D721Med (cell line): ENCODE results near the gene ANKRD12.

Experiments
- DNase-seq: peaks from one replicate; pipeline ENCODE4 v3.0.0; 2011; ENCODE audit warnings: low spot score; ENCODE audit not compliant: insufficient read length
- FAIRE-seq: peaks from 2 replicates; lab custom pipeline; 2011; peaks lifted over from hg19 to GRCh38; lab: Jason Lieb, UNC
- TF ChIP-seq, protein P1 (sequence below): IDR thresholded peaks from 2 replicates; pipeline ENCODE4 v1.5.1; 2012; ENCODE audit warnings: mild to moderate bottlenecking, control low read depth; ENCODE audit not compliant: insufficient read depth; ENCODE audit errors: missing control alignments

Gene ANKRD12

GRCh38 chr18:9106800-9107584 lies 29.6 kb upstream of the ANKRD12 start:
- TF ChIP-seq, protein P1, sequence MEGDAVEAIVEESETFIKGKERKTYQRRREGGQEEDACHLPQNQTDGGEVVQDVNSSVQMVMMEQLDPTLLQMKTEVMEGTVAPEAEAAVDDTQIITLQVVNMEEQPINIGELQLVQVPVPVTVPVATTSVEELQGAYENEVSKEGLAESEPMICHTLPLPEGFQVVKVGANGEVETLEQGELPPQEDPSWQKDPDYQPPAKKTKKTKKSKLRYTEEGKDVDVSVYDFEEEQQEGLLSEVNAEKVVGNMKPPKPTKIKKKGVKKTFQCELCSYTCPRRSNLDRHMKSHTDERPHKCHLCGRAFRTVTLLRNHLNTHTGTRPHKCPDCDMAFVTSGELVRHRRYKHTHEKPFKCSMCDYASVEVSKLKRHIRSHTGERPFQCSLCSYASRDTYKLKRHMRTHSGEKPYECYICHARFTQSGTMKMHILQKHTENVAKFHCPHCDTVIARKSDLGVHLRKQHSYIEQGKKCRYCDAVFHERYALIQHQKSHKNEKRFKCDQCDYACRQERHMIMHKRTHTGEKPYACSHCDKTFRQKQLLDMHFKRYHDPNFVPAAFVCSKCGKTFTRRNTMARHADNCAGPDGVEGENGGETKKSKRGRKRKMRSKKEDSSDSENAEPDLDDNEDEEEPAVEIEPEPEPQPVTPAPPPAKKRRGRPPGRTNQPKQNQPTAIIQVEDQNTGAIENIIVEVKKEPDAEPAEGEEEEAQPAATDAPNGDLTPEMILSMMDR, result no peak
- DNase-seq (no peak), FAIRE-seq (peak; percentile 100)

GRCh38 chr18:9108911-9109310 lies 27.7 kb upstream of the ANKRD12 start:
- no peak for FAIRE-seq
- TF ChIP-seq, protein P1, result no peak
- no peak for DNase-seq

DNA sequence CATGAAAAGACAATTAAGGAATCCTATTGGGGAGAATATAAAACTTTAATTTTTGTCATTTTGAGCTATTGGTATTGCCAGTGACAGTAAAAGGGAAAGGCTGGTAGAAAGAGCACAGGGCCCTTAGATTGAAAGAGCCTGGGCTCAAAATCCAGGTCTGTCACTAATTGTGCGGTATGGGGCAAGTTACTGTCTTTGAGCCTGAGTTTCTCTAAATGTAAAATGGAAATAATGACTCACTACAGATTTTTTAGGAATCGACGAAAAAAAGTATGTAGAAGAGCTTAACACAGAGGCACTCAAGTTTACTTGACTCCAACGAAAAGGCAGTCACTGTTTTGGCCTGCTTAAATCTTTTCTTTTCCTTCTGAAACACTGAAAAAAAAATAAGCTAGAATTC lies 27.1 kb upstream of the ANKRD12 start:
- FAIRE-seq, result no peak
- TF ChIP-seq, protein P1, result no peak
- DNase-seq, result no peak

- FAIRE-seq (no peak), DNase-seq (no peak)
Observed at GRCh38 chr18:9113468-9114149, 23.0 kb upstream of the ANKRD12 start.

DNA sequence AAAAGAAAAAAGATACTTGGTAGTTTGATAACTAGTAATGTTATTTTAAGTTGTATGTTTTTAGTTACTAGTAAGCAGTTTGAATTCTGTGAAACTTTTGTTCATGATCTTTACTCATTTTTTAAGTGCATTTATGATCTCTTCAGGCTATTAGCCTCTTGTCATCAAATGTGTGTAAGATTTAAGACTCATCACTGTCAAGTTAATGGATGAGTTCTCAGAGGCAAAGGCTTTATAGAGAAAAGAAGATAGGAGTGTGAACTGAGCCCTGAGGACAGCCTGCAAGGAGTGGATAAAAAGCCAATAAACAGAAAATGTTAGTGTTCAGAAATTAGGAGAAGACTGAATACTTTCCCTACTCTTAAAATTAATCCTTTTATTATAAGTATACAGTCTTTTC lies 20.6 kb upstream of the ANKRD12 start:
- TF ChIP-seq, protein P1, result no peak
- FAIRE-seq (peak; percentile 38), DNase-seq (no peak)

More at GRCh38 chr18:9113468-9114149, 23.0 kb upstream of the ANKRD12 start:
- TF ChIP-seq, protein P1, result no peak

- FAIRE-seq, result peak; percentile 56
- TF ChIP-seq, protein P1, result no peak
Observed at GRCh38 chr18:9117980-9118841, 18.4 kb upstream of the ANKRD12 start.

More at GRCh38 chr18:9117980-9118841, 18.4 kb upstream of the ANKRD12 start:
- DNase-seq, result no peak
